ENCODE data around the gene S100A9.
A peak's percentile ranks its signal among the peaks of the same experiment; 100 is the strongest.

Gene S100A9

DNA sequence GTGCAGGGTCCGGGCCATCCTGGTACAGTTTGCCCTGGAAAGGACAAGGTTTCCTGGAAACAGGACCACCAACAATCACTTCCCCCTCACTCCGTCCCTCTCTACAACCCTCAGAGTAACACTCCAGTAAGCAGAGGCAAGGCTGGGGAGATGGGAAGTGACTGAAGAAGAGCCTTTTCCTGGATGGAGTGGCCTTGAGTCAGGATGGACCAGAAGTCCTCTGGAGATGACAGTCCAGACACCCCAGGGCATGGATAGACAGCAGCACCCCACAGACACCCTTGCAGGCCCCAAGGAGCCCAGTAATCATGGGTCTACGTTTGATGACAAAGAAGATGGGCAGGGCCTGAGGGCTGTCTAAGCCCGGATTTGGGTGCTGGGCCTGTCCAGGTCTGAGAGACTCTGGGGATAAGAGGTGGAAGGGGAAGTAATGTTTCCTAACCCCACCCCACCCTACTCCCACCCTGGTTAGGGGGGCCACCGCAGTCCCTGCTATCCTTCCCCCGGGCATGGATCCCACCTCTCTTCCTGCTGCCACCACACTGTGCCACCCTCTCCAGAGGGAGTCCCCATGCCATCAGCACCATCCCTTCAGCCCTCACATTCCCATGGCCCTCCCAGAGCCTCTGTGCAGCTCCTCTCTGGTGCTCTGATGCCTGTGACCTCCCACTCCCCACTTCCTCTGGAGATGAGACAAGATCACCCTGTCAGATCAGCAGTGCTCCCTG, 40.4 kb downstream of the S100A9 start:
- Histone ChIP-seq H3K27me3 (replicated peaks; ENCODE audit: control insufficient read depth, insufficient read depth, low read length) (peaks cover 4% of the 10 kb centered on the region), H3K4me3 (replicated peaks; ENCODE audit: low read depth, low read length) (no peak overlapping the region), H3K36me3 (ENCODE audit: control insufficient read depth, insufficient read depth, low read length) (no peaks in the 10 kb centered on the region)
- no peak for DNase-seq (ENCODE audit: extremely low read depth, insufficient read length)
- TF ChIP-seq, protein P1, sequence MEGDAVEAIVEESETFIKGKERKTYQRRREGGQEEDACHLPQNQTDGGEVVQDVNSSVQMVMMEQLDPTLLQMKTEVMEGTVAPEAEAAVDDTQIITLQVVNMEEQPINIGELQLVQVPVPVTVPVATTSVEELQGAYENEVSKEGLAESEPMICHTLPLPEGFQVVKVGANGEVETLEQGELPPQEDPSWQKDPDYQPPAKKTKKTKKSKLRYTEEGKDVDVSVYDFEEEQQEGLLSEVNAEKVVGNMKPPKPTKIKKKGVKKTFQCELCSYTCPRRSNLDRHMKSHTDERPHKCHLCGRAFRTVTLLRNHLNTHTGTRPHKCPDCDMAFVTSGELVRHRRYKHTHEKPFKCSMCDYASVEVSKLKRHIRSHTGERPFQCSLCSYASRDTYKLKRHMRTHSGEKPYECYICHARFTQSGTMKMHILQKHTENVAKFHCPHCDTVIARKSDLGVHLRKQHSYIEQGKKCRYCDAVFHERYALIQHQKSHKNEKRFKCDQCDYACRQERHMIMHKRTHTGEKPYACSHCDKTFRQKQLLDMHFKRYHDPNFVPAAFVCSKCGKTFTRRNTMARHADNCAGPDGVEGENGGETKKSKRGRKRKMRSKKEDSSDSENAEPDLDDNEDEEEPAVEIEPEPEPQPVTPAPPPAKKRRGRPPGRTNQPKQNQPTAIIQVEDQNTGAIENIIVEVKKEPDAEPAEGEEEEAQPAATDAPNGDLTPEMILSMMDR (IDR thresholded peaks at IDR 0.05; ENCODE audit: insufficient read depth, low read length, poor library complexity, severe bottlenecking), result no peak

DNA sequence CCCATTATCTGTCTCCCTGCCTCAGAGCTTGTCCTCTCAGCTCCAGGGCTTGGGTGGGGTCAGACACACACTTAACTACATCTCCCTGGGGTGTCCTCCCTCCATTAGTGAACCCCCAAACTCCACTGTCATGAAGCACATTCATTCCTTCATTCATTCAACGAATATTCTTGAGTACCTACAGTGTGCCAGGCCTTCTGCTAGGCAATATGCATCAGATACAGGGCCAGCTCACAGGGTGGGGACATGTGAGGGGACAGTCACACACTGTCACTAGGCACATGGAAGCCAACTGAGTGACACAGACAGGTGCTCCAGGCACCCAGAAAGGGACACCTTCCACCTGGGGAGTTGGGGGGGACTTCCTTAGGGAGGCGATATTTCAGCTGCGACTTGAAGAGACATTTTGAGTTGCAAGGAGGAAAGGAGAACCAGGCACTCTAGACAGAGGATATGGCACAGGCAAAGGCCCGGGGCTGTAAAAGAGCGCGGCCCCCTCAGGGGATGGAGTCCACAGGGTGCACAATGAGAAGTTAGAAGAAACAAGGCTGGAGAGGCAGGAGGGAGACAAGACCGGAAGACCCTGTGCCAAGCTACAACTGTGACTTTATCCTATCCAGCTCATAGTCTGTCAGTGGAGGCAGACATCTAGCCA, 41.9 kb downstream of the S100A9 start:
- no peaks in the 10 kb centered on the region for H3K36me3 ChIP-seq (ENCODE audit: control insufficient read depth, insufficient read depth, low read length)
- H3K27me3 ChIP-seq (replicated peaks; ENCODE audit: control insufficient read depth, insufficient read depth, low read length), result peaks cover 4% of the 10 kb centered on the region

DNA sequence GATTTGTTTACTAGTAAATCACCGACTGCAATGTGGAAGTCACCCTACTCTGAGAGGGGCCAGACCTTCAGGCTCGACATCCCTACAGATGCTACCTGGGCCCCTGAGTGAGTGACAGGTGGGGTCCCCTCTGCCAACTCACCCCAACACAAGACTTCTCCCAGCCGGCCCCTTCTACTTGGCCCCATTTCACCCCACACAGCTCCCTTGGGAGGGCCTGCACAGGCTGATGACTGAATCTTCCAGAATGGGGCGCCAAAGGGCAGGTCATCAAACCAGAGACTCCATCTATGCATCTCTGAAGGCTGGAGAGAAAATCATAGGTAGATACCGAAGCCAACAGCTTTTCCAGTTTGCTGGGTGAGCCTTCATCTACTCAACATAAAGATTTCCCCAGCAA, 42.6 kb downstream of the S100A9 start:
- no peaks in the 10 kb centered on the region for H3K36me3 ChIP-seq (ENCODE audit: control insufficient read depth, insufficient read depth, low read length)
- DNase-seq (ENCODE audit: extremely low read depth, insufficient read length), result no peak
- H3K4me3 ChIP-seq (replicated peaks; ENCODE audit: low read depth, low read length), result no peak overlapping the region
- TF ChIP-seq, protein P1 (IDR thresholded peaks at IDR 0.05; ENCODE audit: insufficient read depth, low read length, poor library complexity, severe bottlenecking), result peak; percentile 11
- H3K27me3 ChIP-seq (replicated peaks; ENCODE audit: control insufficient read depth, insufficient read depth, low read length), result peaks cover 4% of the 10 kb centered on the region

More for the DNA sequence above, 41.9 kb downstream of the S100A9 start:
- TF ChIP-seq, protein P1 (IDR thresholded peaks at IDR 0.05; ENCODE audit: insufficient read depth, low read length, poor library complexity, severe bottlenecking), result no peak
- no peak for DNase-seq (ENCODE audit: extremely low read depth, insufficient read length)
- no peak overlapping the region for H3K4me3 ChIP-seq (replicated peaks; ENCODE audit: low read depth, low read length)

DNA sequence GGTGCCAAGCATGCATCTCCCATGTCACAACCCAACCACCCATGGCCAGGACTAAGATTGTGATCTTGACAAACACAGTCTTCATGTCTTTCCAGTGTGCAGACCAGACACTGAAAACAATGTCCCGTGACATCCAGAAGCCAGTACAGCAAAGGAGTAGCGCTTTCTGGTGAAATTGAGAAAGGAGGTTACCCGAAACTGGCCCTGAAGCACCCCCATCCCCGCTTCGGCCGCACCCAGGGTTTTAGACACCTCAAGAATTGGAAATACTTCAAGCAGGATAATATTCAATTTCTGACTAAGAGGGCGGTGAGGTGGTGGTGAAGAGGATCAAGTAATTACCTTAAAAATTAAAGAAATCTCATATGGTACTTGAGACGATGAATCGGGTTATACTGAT, 43.8 kb downstream of the S100A9 start:
- Histone ChIP-seq H3K4me3 (replicated peaks; ENCODE audit: low read depth, low read length) (no peak overlapping the region), H3K27me3 (replicated peaks; ENCODE audit: control insufficient read depth, insufficient read depth, low read length) (peaks cover 4% of the 10 kb centered on the region), H3K36me3 (ENCODE audit: control insufficient read depth, insufficient read depth, low read length) (no peaks in the 10 kb centered on the region)
- TF ChIP-seq, protein P1 (IDR thresholded peaks at IDR 0.05; ENCODE audit: insufficient read depth, low read length, poor library complexity, severe bottlenecking), result no peak
- DNase-seq (ENCODE audit: extremely low read depth, insufficient read length), result no peak

DNA sequence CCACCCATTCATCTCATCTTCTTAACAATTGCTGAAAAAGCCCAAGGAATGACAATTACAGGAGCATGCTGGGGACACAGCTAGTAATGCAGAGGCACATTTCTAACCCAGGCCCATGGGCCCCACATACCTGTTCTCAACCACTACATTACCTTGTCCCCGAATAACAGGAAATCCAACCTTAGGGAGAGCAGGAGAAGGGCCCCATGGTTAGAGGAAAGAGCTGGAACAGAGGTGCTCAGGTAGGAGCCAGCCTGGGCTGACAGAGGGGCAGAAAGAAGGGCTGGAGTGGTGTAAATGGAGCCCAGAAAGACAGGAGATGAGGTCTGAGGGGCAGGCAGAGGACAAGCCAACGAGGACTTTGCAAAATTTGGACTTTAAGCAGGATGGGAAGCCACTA, 44.6 kb downstream of the S100A9 start:
- Histone ChIP-seq H3K4me3 (replicated peaks; ENCODE audit: low read depth, low read length) (no peak overlapping the region), H3K36me3 (ENCODE audit: control insufficient read depth, insufficient read depth, low read length) (no peaks in the 10 kb centered on the region), H3K27me3 (replicated peaks; ENCODE audit: control insufficient read depth, insufficient read depth, low read length) (peaks cover 3% of the 10 kb centered on the region; the same call in 1 of the 2 replicates)
- TF ChIP-seq, protein P1 (IDR thresholded peaks at IDR 0.05; ENCODE audit: insufficient read depth, low read length, poor library complexity, severe bottlenecking), result no peak
- no peak for DNase-seq (ENCODE audit: extremely low read depth, insufficient read length)

All from GM06990 (cell line).